Mucosa of descending colon (tissue), 3 donors: Measurements from ENCODE around the gene ERBB2. TPM values are rescaled to one million over a fixed set of nuclear protein-coding genes. Genes with fewer than 3 reads are reported as not detected.
"Not testable (repeated sequence)": the region's sequence is repeated elsewhere in the genome, so short reads cannot be mapped to it uniquely, and the experiment has no call there.

ENCODE experiments used
- ATAC-seq: fragments of 200-7000 bp; cut with Tn5 transposase; one replicate; pipeline ENCODE4 v1.9.1; 2020; ENCODE audit warnings: mild to moderate bottlenecking, moderate library complexity
- DNase-seq, 3 donors: peaks; one replicate each; pipeline ENCODE4 v3.0.0-alpha.2; 2020
- H3K36me3 ChIP-seq: fragments of 200-600 bp; one replicate; pipeline ENCODE4 v1.8.0; 2021; ENCODE audit warnings: low read depth, mild to moderate bottlenecking
- H3K4me1 ChIP-seq: fragments of 200-600 bp; one replicate; pipeline ENCODE4 v1.8.0; 2021; ENCODE audit warnings: low read depth, mild to moderate bottlenecking
- H3K4me3 ChIP-seq: fragments of 200-600 bp; one replicate; pipeline ENCODE4 v1.8.0; 2021; ENCODE audit warnings: mild to moderate bottlenecking
- H3K9me3 ChIP-seq: fragments of 200-600 bp; one replicate; pipeline ENCODE4 v1.8.0; 2021; ENCODE audit warnings: mild to moderate bottlenecking
- intact Hi-C, 2 donors: fragments of 100-400 bp; cut with DNase I in 1 of 2; cut with micrococcal nuclease in 1 of 2; formaldehyde crosslinking; loops; one replicate each; pipeline versions ENCODE4 v1.11.0 to v1.11.1; 2022; cut with DNase I, micrococcal nuclease
- total RNA-seq, 3 donors: library from RNA; stranded (reverse); fragmentation: NEBNext Ultra II Directional in 2 of 3; extraction: Animal tissue kit (Norgen Biotek cat#: 25700) in 2 of 3; gene quantifications; one replicate each; pipeline versions ENCODE4 v1.2.1 to v1.2.4, GENCODE V29; 2021 to 2023
- TF ChIP-seq, protein P1 (sequence below): fragments of 200-600 bp; IDR thresholded peaks from one replicate; pipeline ENCODE4 v1.8.0; 2022; ENCODE audit warnings: antibody characterized with exemption, mild to moderate bottlenecking
- donor health status: DM: no; HTN: no; CAD: no; lungs with moderate emphysema.
- donor health status: DM: no; HTN: no; CAD: no.
- donor health status: DM: no; HTN: yes; CAD: no.

Gene ERBB2
- total RNA-seq, 3 donors from 2014 or later, result 104 to 284 (median 161) TPM

DNA sequence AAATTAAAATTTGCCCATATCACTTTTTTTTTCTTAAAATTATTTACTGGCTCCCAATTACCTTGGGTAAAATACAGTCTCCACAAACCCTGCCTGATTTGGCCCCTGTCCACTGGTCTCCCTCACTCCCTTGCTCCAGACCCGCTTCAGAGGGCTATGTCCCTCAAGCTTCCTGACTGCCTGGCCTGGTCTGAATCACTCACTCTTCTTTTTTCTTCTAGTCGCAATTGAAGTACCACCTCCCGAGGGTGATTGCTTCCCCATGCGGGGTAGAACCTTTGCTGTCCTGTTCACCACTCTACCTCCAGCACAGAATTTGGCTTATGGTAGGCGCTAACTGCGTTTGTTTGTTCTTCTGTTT lies 11.4 kb upstream of the ERBB2 start:
- H3K4me3 ChIP-seq, result peak overlapping the region; percentile 33
- peaks cover 14% of the 10 kb centered on the region for H3K4me1 ChIP-seq
- TF ChIP-seq, protein P1, sequence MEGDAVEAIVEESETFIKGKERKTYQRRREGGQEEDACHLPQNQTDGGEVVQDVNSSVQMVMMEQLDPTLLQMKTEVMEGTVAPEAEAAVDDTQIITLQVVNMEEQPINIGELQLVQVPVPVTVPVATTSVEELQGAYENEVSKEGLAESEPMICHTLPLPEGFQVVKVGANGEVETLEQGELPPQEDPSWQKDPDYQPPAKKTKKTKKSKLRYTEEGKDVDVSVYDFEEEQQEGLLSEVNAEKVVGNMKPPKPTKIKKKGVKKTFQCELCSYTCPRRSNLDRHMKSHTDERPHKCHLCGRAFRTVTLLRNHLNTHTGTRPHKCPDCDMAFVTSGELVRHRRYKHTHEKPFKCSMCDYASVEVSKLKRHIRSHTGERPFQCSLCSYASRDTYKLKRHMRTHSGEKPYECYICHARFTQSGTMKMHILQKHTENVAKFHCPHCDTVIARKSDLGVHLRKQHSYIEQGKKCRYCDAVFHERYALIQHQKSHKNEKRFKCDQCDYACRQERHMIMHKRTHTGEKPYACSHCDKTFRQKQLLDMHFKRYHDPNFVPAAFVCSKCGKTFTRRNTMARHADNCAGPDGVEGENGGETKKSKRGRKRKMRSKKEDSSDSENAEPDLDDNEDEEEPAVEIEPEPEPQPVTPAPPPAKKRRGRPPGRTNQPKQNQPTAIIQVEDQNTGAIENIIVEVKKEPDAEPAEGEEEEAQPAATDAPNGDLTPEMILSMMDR, result no peak
- peak; percentile 15 for ATAC-seq
- DNase-seq, result peak in 2 of 3 donors; percentile 17 to 32
- no peaks in the 10 kb centered on the region for H3K9me3 ChIP-seq
- no peaks in the 10 kb centered on the region for H3K36me3 ChIP-seq
- intact Hi-C loops, result no loop called here

DNA sequence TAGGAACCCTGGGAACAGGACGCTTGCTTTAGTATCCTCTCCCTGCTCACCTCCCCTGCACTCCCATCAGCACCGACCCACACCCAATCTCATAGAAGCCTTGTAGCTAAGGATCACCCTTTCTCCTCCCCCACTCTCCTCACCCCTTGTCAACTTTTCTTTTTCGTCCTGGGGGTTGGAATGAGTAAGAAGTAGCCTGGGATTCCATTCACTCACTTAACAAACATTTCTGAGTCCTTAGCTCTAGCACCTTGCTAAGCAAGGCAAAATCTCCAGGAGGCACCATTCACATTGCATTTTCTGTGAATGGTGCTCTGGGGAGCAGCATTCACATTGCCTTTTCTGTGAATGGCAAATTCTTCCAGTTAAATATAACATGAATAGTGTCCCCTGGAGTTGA lies 10.9 kb upstream of the ERBB2 start:
- DNase-seq (peak in 1 of 3 donors; percentile 18), ATAC-seq (no peak)
- TF ChIP-seq, protein P1, result no peak
- Histone ChIP-seq H3K9me3 (no peaks in the 10 kb centered on the region), H3K4me3 (no peak overlapping the region), H3K4me1 (peaks cover 14% of the 10 kb centered on the region), H3K36me3 (no peaks in the 10 kb centered on the region)
- intact Hi-C loops, result no loop called here

DNA sequence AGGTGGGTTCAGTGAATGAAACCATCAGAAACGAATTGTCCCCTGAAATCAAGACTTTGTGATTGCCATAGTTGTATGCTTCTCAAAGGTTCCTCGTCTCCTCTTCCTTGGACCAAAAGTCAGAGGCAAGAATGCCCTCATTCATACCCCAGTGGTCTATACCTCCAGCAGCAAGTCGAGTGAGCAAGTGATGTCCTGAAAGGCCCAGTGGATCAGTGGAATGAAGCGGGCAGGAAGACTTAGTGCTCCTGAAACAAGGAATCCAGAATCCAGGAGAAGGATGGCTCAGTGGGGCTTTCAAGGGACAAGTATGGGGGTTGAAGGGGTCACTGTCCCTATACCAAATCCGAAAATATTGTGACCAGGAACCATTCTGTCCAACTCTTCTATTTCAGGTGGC lies 5.3 kb upstream of the ERBB2 start:
- peaks cover 1% of the 10 kb centered on the region for H3K4me1 ChIP-seq
- ATAC-seq (no peak), DNase-seq (no peak)
- no peaks in the 10 kb centered on the region for H3K36me3 ChIP-seq
- no peaks in the 10 kb centered on the region for H3K9me3 ChIP-seq
- H3K4me3 ChIP-seq, result no peak overlapping the region
- TF ChIP-seq, protein P1, result no peak
- intact Hi-C loops, result no loop called here

DNA sequence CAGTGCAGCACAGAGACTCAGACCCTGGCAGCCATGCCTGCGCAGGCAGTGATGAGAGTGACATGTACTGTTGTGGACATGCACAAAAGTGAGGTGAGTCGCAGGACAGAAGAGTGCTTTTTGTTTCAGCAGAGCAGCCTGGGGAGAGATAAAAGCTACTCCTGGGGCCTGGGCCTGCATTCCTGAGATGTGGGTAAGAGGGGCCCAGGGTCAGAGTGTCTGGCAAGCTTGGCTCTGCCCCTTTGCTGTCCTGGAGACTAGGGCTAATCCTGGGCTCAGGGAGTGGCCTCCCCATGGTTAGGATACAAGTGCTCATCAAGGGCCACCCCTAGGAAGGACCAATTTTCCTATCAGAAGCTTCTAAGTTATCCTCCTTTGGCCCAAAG lies 4.8 kb upstream of the ERBB2 start:
- Histone ChIP-seq H3K4me1 (peaks cover 4% of the 10 kb centered on the region), H3K9me3 (no peaks in the 10 kb centered on the region), H3K36me3 (no peaks in the 10 kb centered on the region), H3K4me3 (no peak overlapping the region)
- intact Hi-C loops, result no loop called here
- no peak for ATAC-seq
- TF ChIP-seq, protein P1, result no peak
- no peak for DNase-seq

DNA sequence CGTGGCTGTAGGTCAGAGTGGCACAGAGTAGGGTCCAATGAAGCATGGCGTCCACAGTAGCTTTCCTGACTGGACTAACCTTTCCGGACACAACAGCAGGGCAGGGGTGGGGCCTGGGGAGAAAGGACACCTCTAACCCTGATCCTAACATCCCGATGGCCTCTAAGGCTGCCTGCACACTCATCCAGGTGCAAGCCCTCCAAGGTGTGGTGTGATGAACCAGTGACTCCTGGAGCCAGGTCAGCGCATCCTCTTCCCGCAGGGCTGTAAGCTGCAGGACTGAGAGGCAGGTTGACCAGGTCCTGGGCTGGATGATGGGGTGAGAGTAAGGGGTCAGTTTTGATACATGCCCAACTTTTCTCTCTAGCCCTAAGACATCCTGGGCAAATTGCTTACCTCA lies 3.1 kb upstream of the ERBB2 start:
- intact Hi-C loops, result no loop called here
- Histone ChIP-seq H3K9me3 (no peaks in the 10 kb centered on the region), H3K36me3 (no peaks in the 10 kb centered on the region), H3K4me3 (no peak overlapping the region), H3K4me1 (peaks cover 7% of the 10 kb centered on the region)
- DNase-seq, result no peak
- TF ChIP-seq, protein P1, result no peak
- ATAC-seq, result no peak

DNA sequence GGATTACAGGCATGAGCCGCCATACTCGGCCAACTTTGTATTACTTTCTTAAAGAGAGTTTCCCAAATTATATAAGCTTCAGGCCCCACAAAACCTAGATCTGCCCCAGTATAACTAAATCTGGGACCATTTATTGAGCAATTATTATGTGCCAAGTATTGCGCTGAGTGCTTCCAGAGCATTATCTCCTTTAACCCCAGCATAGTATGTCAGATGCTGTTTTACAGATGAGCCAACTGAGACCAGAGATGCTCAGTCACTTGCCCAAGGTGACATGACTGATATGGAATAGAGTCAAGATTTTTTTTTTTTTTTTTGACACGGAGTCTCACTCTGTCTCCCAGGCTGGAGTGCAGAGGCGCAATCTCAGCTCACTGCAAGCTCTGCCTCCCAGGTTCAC lies 1.9 kb upstream of the ERBB2 start:
- peaks cover 18% of the 10 kb centered on the region for H3K4me1 ChIP-seq
- ATAC-seq, result no peak
- no peaks in the 10 kb centered on the region for H3K9me3 ChIP-seq

DNA sequence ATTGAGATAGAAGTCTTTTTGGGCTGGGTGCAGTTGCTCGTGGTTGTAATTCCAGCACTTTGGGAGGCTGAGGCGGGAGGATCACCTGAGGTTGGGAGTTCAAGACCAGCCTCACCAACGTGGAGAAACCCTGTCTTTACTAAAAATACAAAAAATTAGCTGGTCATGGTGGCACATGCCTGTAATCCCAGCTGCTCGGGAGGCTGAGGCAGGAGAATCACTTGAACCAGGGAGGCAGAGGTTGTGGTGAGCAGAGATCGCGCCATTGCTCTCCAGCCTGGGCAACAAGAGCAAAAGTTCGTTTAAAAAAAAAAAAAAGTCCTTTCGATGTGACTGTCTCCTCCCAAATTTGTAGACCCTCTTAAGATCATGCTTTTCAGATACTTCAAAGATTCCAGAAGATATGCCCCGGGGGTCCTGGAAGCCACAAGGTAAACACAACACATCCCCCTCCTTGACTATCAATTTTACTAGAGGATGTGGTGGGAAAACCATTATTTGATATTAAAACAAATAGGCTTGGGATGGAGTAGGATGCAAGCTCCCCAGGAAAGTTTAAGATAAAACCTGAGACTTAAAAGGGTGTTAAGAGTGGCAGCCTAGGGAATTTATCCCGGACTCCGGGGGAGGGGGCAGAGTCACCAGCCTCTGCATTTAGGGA lies 577 bp upstream of the ERBB2 start:
- H3K36me3 ChIP-seq, H3K9me3 ChIP-seq, DNase-seq, ATAC-seq, intact Hi-C loops: not testable (repeated sequence)
- Histone ChIP-seq H3K4me1 (peaks cover 31% of the 10 kb centered on the region), H3K4me3 (peak overlapping the region; percentile 92)

More for the DNA sequence above, 1.9 kb upstream of the ERBB2 start:
- no peak for DNase-seq
- TF ChIP-seq, protein P1, result no peak
- Histone ChIP-seq H3K4me3 (no peak overlapping the region), H3K36me3 (no peaks in the 10 kb centered on the region)
- intact Hi-C loops, result no loop called here
